Measurements from ENCODE around the gene FAM89A. TPM values are rescaled to one million over a fixed set of nuclear protein-coding genes. Genes with fewer than 3 reads are reported as not detected.

FAM89A gene
- total and polyA plus RNA-seq, 9 of the 15 experiments (the other 6 are each of a cell fraction or from before 2014, with no cell fraction given) = 8.7 to 66.2 (median 43.3) TPM

GRCh38 chr1:231041719-231042261, 1.7 kb upstream of the FAM89A start (continued):
- TF ChIP-seq MEIS2 (IDR thresholded peaks at IDR 0.05; ENCODE audit: partially characterized antibody) = peak; percentile 23
- TF ChIP-seq EP300 (IDR thresholded peaks at IDR 0.05; ENCODE audit: low read length) = 0 out of 2 replicates have a peak, but pooled peaks have one; percentile 2

DNA sequence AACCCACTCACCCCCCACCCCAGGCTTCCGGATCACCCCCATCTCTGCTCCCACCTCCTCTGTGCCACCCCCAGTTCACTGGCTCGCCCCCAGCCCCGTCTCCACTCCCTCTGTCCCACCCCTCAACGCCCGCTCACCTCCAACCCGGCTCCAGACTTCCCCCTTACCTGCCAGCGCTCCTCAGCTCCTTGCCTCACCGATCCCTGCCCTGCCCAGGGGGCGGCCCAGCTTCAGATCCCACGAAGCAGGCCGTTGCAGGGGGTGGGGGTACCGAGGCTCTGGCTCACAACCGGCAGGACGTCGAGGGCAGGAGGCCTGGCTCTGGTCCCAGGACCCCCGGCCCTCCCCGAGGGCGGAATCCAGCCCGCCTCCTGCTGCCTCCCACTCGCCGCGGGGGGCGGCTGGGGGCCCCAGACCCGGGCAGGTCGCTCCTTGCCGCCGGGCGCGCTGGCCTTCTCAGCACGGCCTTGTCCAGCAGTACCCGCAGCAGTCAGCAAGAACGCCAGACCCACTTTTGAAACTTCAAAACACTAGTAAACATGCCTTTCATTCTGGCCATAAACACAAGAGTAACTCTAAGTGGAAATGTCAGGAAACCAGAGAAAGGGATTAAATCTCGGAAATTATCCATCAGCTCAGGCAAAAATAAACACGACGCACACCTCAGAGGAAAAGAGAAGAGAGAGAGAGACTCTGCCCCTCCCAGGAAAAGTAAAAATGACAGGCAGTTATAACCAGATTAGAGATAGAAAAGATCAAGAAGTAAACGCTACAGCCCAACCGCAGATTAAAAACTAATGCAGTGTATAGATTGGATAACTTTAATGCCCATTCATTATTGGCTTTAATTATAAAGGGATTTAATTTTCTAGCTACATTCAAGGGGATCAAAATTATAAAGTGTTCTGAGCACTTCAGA, 1.0 kb upstream of the FAM89A start:
- DNase-seq (ENCODE audit: extremely low read depth in 1 of 4, low spot score in 3 of 4) (no peak), ATAC-seq (no peak), FAIRE-seq (no peak)
- H3K4me1 ChIP-seq (replicated peaks in 1 of 2; ENCODE audit: control insufficient read depth in 2 of 2, insufficient read depth in 2 of 2, low read length in 2 of 2) = peaks cover 30 to 53% of the 10 kb centered on the region in 2 experiments
- no TSS peak for BruUV-seq (replicated peaks)
- H3K9me3 ChIP-seq (replicated peaks; ENCODE audit: control insufficient read depth, insufficient read depth, low read depth, low read length) = peaks cover 15% of the 10 kb centered on the region
- H2AFZ ChIP-seq (ENCODE audit: low read depth, low read length) = peak overlapping the region; percentile 16; the same call in 1 of the 2 replicates
- POLR2A ChIA-PET = interaction anchor here (0.6 to 3.4 kb wide), 4 partner anchors 10 to 24 kb away, joined by 4 to 20 read pairs (median 5); no protein-coding TSS in a partner anchor
- CTCF ChIA-PET (ENCODE audit: low intra/inter-chr PET ratio) = no interaction called here
- H3K9me1 ChIP-seq (ENCODE audit: control insufficient read depth, insufficient read depth, low read length) = no peaks in the 10 kb centered on the region
- H3K4me3 ChIP-seq = peak overlapping the region; percentile 75; the same call in 1 of the 2 replicates
- H3K36me3 ChIP-seq (ENCODE audit: control insufficient read depth, insufficient read depth, low read length) = peaks cover 9% of the 10 kb centered on the region; the same call in 1 of the 3 replicates
- 42% methylated on average over 29 of the region's 37 CpGs for WGBS (ENCODE audit: insufficient coverage, low coverage, missing lambda C conversion rate)
- H3K4me2 ChIP-seq (ENCODE audit: insufficient read depth, low read length) = no peak overlapping the region
- peaks cover 39% of the 10 kb centered on the region for H3K79me2 ChIP-seq (ENCODE audit: control insufficient read depth, insufficient read depth, low read length)
- peaks cover 10% of the 10 kb centered on the region; the same call in 1 of the 2 replicates for H4K20me1 ChIP-seq (replicated peaks; ENCODE audit: control insufficient read depth, insufficient read depth, low read length)
- intact Hi-C loops (cut with micrococcal nuclease) = loop anchor here (1.0 kb wide), 1 partner anchor 24 kb away; no protein-coding TSS in a partner anchor
- peak overlapping the region; percentile 78 to 94; a peak in 3 of 4 replicates for H3K9ac ChIP-seq (ENCODE audit: insufficient read depth in 1 of 2, low read depth in 2 of 2, low read length in 2 of 2)
- no peaks in the 10 kb centered on the region for H3K27me3 ChIP-seq (ENCODE audit: control insufficient read depth in 2 of 2, insufficient read depth in 2 of 2, low read length in 2 of 2)
- no peak overlapping the region for H3K27ac ChIP-seq (ENCODE audit: extremely low read depth, low read depth, low read length)
- in situ Hi-C loops (cut with MboI) = no loop called here
- TF ChIP-seq SRSF3 (IDR thresholded peaks at IDR 0.05; ENCODE audit: insufficient read depth, low read length) (no peak), SMARCE1 (IDR thresholded peaks at IDR 0.05) (peak; percentile 33; the same call in 1 of the 2 replicates), KDM4B (IDR thresholded peaks at IDR 0.05; ENCODE audit: borderline replicate concordance in 2 of 2, low read depth in 1 of 2) (no peak), THAP7 (CRISPR knock-in tag; IDR thresholded peaks at IDR 0.05) (no peak), ZFX (CRISPR knock-in tag; IDR thresholded peaks at IDR 0.05) (peak; percentile 56), SMARCA4 (IDR thresholded peaks at IDR 0.05) (peak; percentile 19; the same call in 1 of the 2 replicates)

All from K562 (cell line).